ENCODE data around the gene IL9.
"Not testable (repeated sequence)": the region's sequence is repeated elsewhere in the genome, so short reads cannot be mapped to it uniquely, and the experiment has no call there.

Gene IL9

GRCh38 chr5:135864503-135865435 lies 30.9 kb downstream of the IL9 start:
- DNase-seq, result no peak

DNA sequence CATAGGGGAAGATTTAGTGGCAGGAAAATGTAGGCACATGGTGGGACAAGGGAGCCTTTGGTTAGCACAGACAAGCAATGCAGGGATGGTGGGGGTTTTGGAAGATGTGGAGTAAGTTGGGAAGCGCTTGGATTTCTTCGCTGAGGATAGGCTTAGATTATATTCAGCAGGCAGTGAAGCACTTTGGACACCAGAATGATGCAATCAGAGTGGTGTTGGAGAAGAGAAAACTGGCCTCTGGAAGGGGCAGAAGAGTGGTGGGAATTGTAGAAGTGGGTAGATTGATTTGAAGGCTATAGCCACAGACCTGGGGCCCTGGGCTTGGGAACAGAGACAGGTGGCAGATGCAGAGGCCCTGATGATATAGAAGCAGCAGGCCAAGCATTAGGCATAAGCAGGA lies 32.9 kb downstream of the IL9 start:
- no peak for DNase-seq

DNA sequence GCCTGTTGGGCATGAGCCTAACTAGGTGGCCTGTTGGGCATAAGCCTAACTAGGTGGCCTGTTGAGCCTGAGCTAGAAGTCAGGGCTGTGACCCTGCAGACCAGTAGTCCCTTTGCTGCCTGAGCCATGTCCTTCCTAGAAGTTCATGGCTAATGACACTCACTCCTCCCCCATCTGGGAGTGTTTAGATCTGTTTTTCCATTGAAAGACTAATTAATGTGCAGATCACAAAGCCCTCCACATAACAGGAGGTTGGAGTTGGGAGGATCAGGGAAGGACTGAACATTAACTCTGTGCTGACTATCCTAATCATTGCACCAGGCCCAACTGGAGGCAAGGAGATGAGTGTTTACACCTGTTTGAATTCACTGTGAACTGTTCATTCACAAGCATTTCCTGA lies 33.6 kb downstream of the IL9 start:
- DNase-seq, result no peak

- DNase-seq, result no peak
These were observed 34.0 kb downstream of the IL9 start for GRCh38 chr5:135861641-135862040.

DNA sequence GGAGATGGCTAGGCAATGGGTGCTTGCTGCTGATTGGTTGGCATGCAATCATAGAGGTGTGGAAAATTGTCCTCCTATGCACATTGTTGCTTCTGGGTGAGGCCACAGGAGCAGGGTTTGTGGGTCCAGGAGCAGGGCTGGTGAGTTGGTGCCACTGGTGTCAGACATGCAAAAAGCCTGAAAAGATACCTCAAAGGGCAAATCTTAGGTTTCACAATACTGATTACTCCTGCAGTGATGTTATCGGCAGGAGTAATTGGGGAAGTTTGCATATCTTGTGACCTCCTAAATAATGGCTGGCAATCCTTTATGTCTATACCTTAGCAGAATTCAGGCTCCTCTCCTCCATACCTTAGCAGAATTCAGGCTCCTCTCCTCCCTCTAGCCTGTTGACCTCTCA lies 36.0 kb downstream of the IL9 start:
- DNase-seq, result no peak

GRCh38 chr5:135859186-135859585 lies 36.5 kb downstream of the IL9 start:
- not testable (repeated sequence) for DNase-seq

GRCh38 chr5:135857630-135858311 lies 37.9 kb downstream of the IL9 start:
- DNase-seq, result no peak

- DNase-seq, result no peak
These were observed 43.5 kb downstream of the IL9 start for GRCh38 chr5:135851915-135852845.

- no peak for DNase-seq
These were observed 44.3 kb downstream of the IL9 start for GRCh38 chr5:135851186-135851914.

DNA sequence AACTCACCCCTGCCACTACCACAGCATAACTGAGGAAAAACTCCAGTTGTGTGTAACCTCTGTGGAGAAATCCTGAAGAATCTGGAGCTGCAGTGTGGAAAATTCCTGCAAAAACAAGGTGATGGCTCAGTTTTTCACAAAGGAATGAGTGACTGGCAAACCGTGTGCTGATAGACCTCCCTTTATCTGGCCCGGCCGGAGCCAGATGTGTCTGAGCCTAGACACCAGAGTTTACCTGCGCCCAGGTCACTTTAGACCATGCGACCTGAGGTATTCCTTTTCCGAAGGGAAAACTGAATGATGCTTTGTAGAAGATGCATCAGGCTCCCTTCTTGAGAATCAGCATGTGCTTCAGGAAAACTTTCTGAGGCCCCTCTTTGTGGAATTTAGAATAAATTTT lies 45.0 kb downstream of the IL9 start:
- DNase-seq, result no peak

- no peak for DNase-seq
These were observed 45.4 kb downstream of the IL9 start for GRCh38 chr5:135850231-135850630.

DNA sequence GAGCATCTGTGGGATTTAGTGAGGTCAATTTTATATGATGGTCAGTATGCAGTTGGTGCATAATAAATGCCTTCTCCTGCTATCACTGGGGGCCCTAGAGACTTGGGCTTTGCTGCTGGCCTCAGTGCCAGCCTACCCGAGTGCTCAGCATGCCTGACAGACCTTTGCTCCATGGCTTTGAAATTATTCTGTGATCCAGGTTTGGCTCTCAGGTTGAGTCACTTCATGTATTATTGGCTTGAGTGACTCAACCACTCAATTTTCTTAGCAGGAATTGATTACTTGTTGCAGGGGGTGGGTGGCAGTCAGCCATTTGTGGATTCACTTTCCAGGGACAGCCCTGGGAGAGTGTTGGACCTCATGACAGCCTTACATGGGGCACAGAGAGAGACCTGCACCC lies 47.7 kb downstream of the IL9 start:
- no peak for DNase-seq

DNA sequence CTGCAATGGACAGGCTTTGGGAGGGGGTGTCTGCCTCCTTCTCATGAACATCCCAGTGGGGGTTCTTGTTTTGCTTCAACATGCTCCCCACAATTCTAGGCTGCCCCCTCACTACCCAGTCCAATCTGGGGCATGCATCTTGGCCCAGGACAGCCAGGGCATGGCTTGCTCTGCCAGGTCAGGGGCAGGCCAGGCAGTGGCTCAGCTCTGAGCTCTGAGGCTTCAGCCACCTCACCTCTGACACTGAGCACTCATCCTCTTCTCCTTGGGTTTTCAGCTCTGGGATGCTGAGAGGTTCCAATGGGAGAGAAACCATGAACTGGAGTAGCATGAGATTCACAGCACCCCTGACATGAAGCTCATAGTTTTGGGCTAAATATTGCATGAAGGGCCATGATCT lies 49.3 kb downstream of the IL9 start:
- no peak for DNase-seq

DNA sequence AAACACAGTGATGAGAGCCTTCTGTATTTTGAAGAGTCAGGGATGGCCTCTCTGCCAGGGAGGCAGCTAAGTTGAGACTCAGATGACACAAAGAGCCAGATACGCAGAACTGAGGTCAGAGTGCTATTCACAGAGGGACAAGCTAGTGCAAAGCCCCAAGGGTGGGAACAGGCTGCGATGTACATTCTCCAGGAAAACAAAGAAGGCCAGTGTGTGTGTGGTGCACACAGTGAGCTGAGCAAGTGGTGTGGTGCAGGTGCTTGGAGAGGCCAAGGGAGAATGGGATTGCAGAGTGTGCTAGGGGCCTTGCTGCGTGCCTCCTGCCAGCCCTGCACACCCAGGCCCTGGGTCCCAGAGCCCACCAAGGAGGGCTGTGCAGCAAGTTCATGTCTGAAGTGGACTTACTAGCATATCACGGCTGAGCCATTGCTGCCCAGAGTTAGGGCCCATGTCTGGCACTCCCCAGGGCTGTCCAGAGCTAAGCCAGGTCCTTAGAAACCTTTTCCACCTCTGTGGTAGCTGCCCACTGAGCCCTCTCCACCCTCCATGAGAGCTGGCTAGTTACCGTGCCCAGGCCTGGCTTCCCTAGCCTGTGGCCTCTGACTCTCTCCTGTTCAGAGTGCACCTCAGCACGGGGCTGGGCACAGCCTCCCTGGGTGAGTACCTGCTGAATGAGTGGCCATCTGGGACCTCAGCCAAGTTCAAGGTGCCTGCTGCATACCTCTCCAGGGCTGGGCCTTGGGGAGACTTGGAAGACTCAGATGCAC lies 51.9 kb downstream of the IL9 start:
- DNase-seq, result no peak

DNA sequence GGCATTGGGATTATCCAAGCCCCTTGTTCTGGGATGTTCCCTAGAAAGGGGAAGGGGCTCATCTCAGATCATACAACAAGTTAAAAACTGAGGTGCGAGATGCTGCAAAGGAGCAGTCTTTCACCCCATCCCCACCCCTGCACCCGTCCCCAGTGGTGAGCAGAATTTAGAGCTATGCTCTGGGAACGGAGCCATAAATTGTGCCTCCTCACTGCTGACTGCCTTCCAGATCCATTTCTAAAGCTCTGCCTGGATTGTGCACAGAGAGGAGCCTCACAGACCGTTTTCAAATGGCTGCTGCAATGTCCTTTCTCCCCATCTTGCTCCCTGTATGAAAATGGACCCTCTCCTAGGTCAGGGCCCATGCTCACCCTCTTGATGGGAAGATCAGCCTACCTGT lies 52.9 kb downstream of the IL9 start:
- DNase-seq, result no peak

All from amniotic stem cell (primary cell).